Stimulated activated CD4-positive, alpha-beta T cell treated with anti-CD3 and anti-CD28 coated beads, TNF-alpha, amount 100 ng/mL, for 48 hours (primary cell): Measurements from ENCODE around the gene RTN4R.
A peak's percentile ranks its signal among the peaks of the same experiment; 100 is the strongest.
"Not testable (repeated sequence)": the region's sequence is repeated elsewhere in the genome, so short reads cannot be mapped to it uniquely, and the experiment has no call there.

Source experiments
- DNase-seq, 3 donors: peaks; one replicate each; pipeline ENCODE4 v3.0.0-alpha.2; 2020; ENCODE audit warnings: low read depth in 3 of 3

RTN4R gene

DNA sequence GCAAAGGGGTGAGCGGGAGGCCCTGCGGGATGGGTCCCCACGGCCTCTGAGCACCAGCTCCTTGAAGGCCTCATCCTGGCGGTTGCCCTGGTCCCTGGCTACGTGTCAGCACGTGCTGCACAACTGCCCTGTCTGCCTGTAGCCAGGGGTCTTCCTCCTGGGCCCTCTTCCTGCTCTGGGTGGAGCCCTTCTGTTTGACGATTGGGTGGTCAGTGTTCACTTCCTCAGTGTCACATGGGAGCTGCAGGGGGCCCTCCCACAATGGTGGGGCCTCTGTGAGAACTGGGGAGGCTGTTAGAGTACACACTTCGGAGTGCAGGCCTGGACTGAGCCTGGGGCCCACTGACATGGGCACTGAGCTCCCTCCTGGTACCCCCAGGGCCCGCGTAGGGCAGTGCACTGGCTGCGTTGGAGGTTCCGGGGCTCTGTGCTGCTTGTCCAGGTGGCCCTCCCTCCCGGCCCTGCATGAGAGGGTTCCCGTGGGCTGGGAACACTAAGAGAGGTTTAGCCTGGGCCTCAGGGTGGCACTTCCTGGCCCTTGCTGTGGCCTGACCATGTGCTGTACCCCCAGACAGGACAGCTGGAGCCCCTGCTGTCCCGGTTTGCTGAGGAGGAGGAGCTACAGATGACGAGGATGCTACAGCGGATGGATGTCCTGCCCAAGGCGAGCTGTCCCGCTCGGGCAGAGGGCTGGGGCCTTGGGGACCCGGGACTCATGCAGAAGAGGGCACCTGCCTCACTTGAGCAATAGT lies 38.0 kb upstream of the RTN4R start:
- DNase-seq: no peak

- DNase-seq: not testable (repeated sequence)
Measured at GRCh38 chr22:20305230-20305893, 37.2 kb upstream of the RTN4R start.

DNA sequence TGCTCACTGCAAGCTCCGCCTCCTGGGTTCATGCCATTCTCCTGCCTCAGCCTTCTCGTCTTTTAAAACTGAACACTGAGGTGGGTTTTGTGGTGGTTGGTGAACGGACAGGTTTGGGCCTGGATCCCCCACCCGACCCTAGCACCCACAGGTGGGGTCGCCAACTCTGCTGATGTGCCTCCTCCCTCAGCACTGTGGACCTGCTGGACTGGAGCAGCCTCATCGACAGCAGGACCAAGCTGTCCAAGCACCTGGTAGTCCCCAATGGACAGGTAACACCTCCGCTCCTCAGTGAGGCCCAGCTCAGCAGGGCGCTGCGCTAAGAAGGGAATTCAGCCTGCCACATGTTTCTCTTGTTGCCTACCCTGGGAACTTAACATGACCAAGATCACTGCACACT lies 36.5 kb upstream of the RTN4R start:
- no peak for DNase-seq

GRCh38 chr22:20303229-20303534 lies 35.1 kb upstream of the RTN4R start:
- DNase-seq: not testable (repeated sequence)

DNA sequence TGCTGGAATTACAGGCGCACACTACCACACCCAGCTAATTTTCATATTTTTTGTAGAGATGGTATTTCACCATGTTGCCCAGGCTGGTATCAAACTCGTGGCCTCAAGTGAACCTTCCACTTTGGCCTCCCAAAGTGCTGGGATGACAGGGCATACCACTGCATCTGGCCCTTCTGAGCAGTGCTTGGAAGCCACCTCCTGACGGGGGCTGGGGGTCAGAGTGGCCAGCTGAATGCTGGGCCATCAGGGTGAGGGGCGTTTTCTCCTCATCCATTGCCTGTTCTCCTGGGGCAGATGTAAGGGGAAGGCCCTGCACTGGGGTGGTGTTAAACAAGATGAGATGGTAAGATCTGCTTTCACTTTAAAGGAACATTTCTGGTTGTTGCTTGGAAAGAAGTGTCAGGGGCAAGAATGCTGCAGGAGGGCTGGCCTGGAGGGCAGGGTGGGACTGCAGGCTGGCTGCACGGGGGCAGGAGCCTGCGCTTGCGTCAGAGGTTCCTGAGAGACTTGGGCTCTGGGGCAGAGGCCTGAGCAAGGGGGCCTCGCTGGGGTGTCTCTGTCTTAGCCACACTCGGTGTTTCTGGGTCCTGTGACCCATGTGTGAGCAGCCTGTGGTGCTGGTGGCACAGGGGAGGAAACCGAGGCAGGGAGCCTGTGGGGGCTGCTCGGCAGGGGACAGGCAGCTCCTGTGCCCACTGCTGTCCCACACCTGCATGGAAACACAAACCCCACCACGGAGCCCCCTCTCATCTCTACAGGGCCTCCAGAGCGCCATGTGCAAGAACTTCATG lies 34.5 kb upstream of the RTN4R start:
- DNase-seq: no peak

DNA sequence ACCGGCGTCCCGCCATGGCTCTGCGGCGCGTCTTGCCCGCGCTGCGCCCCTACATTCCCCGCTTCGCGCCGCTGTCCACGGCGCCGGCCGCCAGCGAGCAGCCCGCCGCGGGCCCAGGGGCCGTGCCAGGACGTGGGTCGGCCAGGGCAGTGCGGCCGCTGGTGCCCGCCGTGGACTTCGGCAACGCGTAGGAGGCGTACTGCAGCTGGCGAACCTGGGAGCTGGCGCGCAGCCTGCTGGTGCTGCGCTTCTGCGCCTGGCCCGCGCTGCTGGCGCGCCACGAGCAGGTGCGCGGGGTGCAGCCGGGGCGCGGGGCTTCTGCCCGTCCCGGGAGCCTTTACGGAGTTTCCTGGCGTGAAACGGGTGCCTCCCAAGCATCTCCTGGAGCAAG lies 31.6 kb upstream of the RTN4R start:
- no peak for DNase-seq

- DNase-seq: peak; percentile 80 to 88 (median 83)
Measured at GRCh38 chr22:20298803-20299745, 31.0 kb upstream of the RTN4R start.

DNA sequence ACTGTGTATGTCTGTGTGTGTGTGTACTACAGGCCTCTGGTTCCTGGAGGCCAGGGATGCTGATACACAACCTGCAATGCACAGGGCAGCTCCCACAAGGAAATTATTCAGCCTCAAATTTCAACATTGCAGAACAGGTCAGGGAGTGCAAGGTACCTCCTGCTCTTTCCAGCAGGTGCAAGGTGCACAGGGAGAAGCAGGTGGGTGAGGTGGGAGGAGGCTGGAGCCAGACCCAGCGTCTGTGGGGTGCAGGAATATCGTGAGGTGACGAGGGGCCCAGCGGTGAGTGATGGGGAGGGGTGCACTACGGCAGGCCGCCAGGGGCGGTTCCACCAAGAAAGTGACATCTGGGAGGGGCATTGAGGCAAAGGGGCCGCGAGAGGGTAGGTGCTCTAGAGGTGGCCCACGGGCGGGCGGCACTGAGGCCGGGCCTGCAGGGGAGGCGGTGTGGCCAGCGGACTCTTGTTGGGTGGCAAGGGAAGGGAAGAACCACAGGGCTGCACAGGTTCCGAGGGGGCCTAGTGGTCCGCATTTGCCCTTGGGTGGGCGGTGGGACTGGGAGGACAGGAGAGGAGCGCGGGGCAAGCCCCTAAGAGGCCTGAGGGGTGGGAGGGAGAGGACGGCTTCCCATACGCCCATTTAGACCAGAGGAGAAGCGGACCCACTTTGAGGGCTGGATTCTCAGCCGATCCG lies 30.1 kb upstream of the RTN4R start:
- DNase-seq: no peak

DNA sequence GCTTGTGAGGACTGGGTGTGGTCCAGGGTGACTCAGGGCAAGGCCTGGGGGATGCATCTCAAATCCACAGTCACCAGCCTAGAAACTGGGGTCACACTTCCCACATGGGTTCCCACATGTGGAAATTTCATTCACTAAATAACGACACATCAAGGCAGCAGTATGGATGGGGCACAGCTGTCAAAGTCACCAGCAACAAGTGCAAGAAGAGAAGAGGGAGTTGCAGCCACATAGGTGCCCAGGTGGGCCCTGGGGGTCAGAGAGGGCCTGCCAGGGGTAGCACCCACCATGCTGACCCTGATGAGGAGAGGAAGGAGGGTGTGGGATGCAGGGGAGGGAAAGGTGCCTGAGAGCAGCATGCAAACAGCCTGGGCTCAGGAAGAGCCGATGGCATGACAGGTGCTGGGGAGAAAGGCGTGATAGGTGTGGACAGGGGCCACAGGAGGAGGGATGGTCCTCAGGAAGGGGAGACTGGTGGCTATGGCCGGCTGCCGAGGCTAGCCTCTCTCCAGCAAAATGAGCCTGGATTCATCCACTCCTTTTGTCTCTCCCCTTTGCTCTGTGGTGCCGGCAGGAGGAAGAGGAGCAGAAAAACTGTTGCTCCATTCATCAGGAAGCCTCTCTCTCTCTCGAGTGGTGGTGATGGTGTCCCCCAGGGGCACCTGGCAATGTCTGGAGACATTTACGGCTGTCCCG lies 29.4 kb upstream of the RTN4R start:
- no peak for DNase-seq

- no peak for DNase-seq
Measured at GRCh38 chr22:20296598-20296997, 28.5 kb upstream of the RTN4R start.

- no peak for DNase-seq
Measured at GRCh38 chr22:20295262-20296064, 27.3 kb upstream of the RTN4R start.

DNA sequence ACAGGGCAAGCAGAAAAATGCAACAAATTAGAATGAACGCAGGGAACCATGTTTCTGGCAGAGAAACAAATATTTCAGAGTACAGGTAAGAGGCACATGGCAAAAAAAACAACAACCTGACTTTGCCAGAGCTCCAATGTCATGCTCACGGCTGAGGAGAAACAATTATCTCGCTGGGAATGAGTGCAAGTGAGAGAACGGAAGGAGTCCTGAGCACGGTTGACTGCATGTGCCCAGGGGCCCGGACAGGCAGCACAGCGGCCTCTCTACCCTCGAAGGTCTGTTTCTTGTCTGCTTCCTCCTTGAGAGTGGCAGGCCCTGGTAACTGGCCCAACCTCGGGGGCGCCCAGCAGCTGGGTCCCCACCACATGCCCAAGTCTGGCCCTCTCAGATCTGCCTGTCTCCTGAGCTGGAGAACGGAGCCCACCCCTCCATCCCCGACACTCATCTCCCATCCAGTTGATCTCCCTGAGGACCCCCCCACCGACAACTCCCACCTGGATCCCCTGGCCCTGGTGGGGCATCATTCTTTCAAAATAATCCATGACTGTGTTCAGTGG lies 24.6 kb upstream of the RTN4R start:
- DNase-seq: no peak

GRCh38 chr22:20292108-20292507 lies 24.0 kb upstream of the RTN4R start:
- no peak for DNase-seq

DNA sequence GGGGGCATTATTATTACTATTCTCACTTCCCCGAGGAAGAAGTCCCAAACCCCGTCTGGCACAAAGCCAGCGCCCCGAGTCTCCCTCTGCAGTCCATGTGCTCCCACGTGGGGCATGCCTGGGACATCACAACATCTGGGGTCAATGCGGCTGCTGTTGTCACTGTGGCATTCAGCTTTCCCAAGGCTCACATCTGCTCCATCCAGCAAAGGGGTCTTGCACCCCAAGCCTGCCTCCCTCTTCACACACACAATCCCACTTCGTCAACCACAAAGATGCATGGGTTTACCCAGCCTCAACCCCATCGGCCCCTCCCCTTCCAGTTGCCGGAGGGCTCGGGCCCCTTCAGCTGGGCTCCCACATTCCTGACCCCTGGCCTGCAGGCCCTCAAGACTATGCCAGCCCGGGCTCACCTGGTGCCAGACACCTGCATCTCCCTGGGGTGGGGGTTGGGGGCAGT lies 23.5 kb upstream of the RTN4R start:
- DNase-seq: no peak

DNA sequence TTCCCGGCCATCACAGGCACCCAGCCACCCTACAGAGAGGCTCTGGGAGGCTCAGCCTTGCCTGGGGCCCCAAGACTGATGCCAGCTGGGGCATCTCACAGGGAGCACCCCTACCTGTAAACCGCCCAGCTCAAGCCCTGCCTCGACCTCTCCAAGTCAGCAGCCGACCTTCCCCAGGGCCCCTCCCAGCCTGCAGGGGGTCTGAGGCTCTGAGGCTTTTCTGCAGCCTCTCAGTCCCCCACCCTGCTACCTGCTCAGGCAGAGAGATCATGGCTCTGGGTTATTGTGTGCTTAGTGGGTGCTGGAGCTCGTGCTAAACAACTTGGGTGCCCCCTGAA lies 23.1 kb upstream of the RTN4R start:
- no peak for DNase-seq

GRCh38 chr22:20290578-20291248 lies 22.6 kb upstream of the RTN4R start:
- DNase-seq: no peak

- DNase-seq: no peak
Measured at GRCh38 chr22:20290045-20290392, 21.9 kb upstream of the RTN4R start.

GRCh38 chr22:20289182-20290044 lies 21.3 kb upstream of the RTN4R start:
- DNase-seq: not testable (repeated sequence)
